GM21737 (cell line): Measurements from ENCODE around the gene SLC9A9.

Experiments used
- ATAC-seq: cut with Tn5 transposase; IDR thresholded peaks from one replicate; pipeline ENCODE4 v1.9.1; 2021; ENCODE audit warnings: mild to moderate bottlenecking, moderate library complexity; ENCODE audit not compliant: unreplicated experiment

The SLC9A9 gene

GRCh38 chr3:143567823-143568222 lies 280.4 kb downstream of the SLC9A9 start:
- ATAC-seq, result no peak

GRCh38 chr3:143565951-143566350 lies 282.3 kb downstream of the SLC9A9 start:
- no peak for ATAC-seq

GRCh38 chr3:143563786-143564185 lies 284.5 kb downstream of the SLC9A9 start:
- ATAC-seq, result no peak

- no peak for ATAC-seq
Observed at GRCh38 chr3:143562789-143563188, 285.5 kb downstream of the SLC9A9 start.

GRCh38 chr3:143559296-143559695 lies 289.0 kb downstream of the SLC9A9 start:
- no peak for ATAC-seq

- ATAC-seq, result no peak
Observed at GRCh38 chr3:143552851-143553250, 295.4 kb downstream of the SLC9A9 start.

- no peak for ATAC-seq
Observed at GRCh38 chr3:143551761-143552160, 296.5 kb downstream of the SLC9A9 start.

- no peak for ATAC-seq
Observed at GRCh38 chr3:143548861-143549497, 299.3 kb downstream of the SLC9A9 start.

- no peak for ATAC-seq
Observed at GRCh38 chr3:143548393-143548792, 299.9 kb downstream of the SLC9A9 start.

GRCh38 chr3:143538577-143538981 lies 309.7 kb downstream of the SLC9A9 start:
- ATAC-seq, result no peak

GRCh38 chr3:143538061-143538460 lies 310.2 kb downstream of the SLC9A9 start:
- ATAC-seq, result no peak

- ATAC-seq, result no peak
Observed at GRCh38 chr3:143536817-143537535, 311.3 kb downstream of the SLC9A9 start.

- peak; percentile 95 for ATAC-seq
Observed at GRCh38 chr3:143535994-143536784, 312.1 kb downstream of the SLC9A9 start.

- ATAC-seq, result no peak
Observed at GRCh38 chr3:143533391-143533790, 314.9 kb downstream of the SLC9A9 start.

GRCh38 chr3:143532091-143532490 lies 316.2 kb downstream of the SLC9A9 start:
- ATAC-seq, result no peak

GRCh38 chr3:143531101-143531500 lies 317.2 kb downstream of the SLC9A9 start:
- no peak for ATAC-seq

- no peak for ATAC-seq
Observed at GRCh38 chr3:143529798-143530197, 318.5 kb downstream of the SLC9A9 start.

GRCh38 chr3:143529018-143529478 lies 319.2 kb downstream of the SLC9A9 start:
- ATAC-seq, result peak; percentile 90

- no peak for ATAC-seq
Observed at GRCh38 chr3:143526011-143526545, 322.2 kb downstream of the SLC9A9 start.

- no peak for ATAC-seq
Observed at GRCh38 chr3:143525408-143525807, 322.9 kb downstream of the SLC9A9 start.

- no peak for ATAC-seq
Observed at GRCh38 chr3:143521803-143522202, 326.5 kb downstream of the SLC9A9 start.
